HepG2 (cell line): Measurements from ENCODE around the gene CAMSAP3. TPM values are rescaled to one million over a fixed set of nuclear protein-coding genes. Genes with fewer than 3 reads are reported as not detected.

ENCODE experiments used
- GMEB1 ChIP-seq: sonication (generic); formaldehyde crosslinking; IDR thresholded peaks from 2 replicates; pipeline ENCODE4 v1.5.1; 2020; ENCODE audit warnings: missing genetic modification reagents, mild to moderate bottlenecking, borderline replicate concordance
- GTF3A ChIP-seq: sonication (generic); formaldehyde crosslinking; conservative IDR thresholded peaks from 2 replicates; pipeline ENCODE4 v1.4.0; 2020; ENCODE audit warnings: mild to moderate bottlenecking, missing genetic modification reagents
- HNF1A ChIP-seq, 2 experiments: sonication (generic) in 1 of 2; formaldehyde crosslinking in 1 of 2; IDR thresholded peaks; 2 replicates each; pipeline versions ENCODE4 v1.4.0 to v1.6.1; 2016 to 2020; ENCODE audit warnings: borderline replicate concordance in 1 of 2, low read depth in 1 of 2, mild to moderate bottlenecking in 1 of 2, missing genetic modification reagents in 1 of 2
- HNF1B ChIP-seq: sonication (generic); formaldehyde crosslinking; IDR thresholded peaks from 2 replicates; pipeline ENCODE4 v1.5.1; 2020; ENCODE audit warnings: mild to moderate bottlenecking, moderate library complexity, missing genetic modification reagents
- MTERF4 ChIP-seq: sonication (generic); formaldehyde crosslinking; IDR thresholded peaks from 2 replicates; pipeline ENCODE4 v1.8.0; 2023; ENCODE audit warnings: mild to moderate bottlenecking, missing genetic modification reagents
- MTF2 ChIP-seq: sonication (generic); formaldehyde crosslinking; IDR thresholded peaks from 2 replicates; pipeline ENCODE4 v1.5.0; 2020; ENCODE audit warnings: missing genetic modification reagents, borderline replicate concordance
- POGZ ChIP-seq: sonication (generic); formaldehyde crosslinking; IDR thresholded peaks from 2 replicates; pipeline ENCODE4 v1.4.0; 2020; ENCODE audit warnings: mild to moderate bottlenecking, missing genetic modification reagents
- RFXAP ChIP-seq: sonication (generic); formaldehyde crosslinking; IDR thresholded peaks from 2 replicates; pipeline ENCODE4 v1.4.0; 2020; ENCODE audit warnings: missing genetic modification reagents, borderline replicate concordance
- ZBTB25 ChIP-seq: IDR thresholded peaks from 2 replicates; pipeline ENCODE4 v1.6.1; 2018; ENCODE audit warnings: missing genetic modification reagents
- ZEB1 ChIP-seq: IDR thresholded peaks from 2 replicates; pipeline ENCODE4 v1.6.1; 2012; ENCODE audit warnings: mild to moderate bottlenecking, low read depth, inconsistent platforms; ENCODE audit not compliant: insufficient replicate concordance
- ZMYM4 ChIP-seq: sonication (generic); formaldehyde crosslinking; IDR thresholded peaks from 2 replicates; pipeline ENCODE4 v1.8.1; 2023; ENCODE audit warnings: mild to moderate bottlenecking, missing genetic modification reagents
- ZNF124 ChIP-seq: sonication (generic); formaldehyde crosslinking; IDR thresholded peaks from 2 replicates; pipeline ENCODE4 v1.4.0; 2020; ENCODE audit warnings: missing genetic modification reagents
- ZNF558 ChIP-seq: sonication (generic); formaldehyde crosslinking; IDR thresholded peaks from 2 replicates; pipeline ENCODE4 v1.9.0; 2022; ENCODE audit warnings: mild to moderate bottlenecking, missing genetic modification reagents, borderline replicate concordance
- ZNF619 ChIP-seq: sonication (generic); formaldehyde crosslinking; IDR thresholded peaks from 2 replicates; pipeline ENCODE4 v1.4.0; 2020; ENCODE audit warnings: mild to moderate bottlenecking, missing genetic modification reagents
- polyA plus RNA-seq, 8 experiments: library from polyadenylated mRNA; depleted of rRNA in 3 of 8; stranded (reverse) in 7 of 8; unstranded in 1 of 8; fragments of >200 nt; fragmentation: Illumina TruSeq in 4 of 8; extraction: Trizol in 4 of 8; gene quantifications; 2 replicates each; pipeline versions ENCODE4 v1.2.1 to v1.2.3, GENCODE V29; 2011 to 2016; ENCODE audit warnings: low read depth in 4 of 8, missing spikeins in 1 of 8, mixed read lengths in 1 of 8; ENCODE audit not compliant: insufficient read depth in 1 of 8
- total RNA-seq, 5 experiments: library from RNA; depleted of rRNA; stranded (reverse); fragments of >200 nt; fragmentation: Illumina TruSeq; extraction: Trizol; gene quantifications; 2 replicates each; pipeline ENCODE4 v1.2.3, GENCODE V29; 2016; ENCODE audit warnings: low read depth in 1 of 5

The CAMSAP3 gene
- total and polyA plus RNA-seq, 2 of the 13 experiments (the other 11 are each of a cell fraction or from before 2014, with no cell fraction given) = 10.8 to 11.8 TPM

- TF ChIP-seq HNF1A (IDR thresholded peaks at IDR 0.05; ENCODE audit: low read depth) (no peak), HNF1A (CRISPR knock-in tag; IDR thresholded peaks at IDR 0.05; ENCODE audit: borderline replicate concordance) (peak; percentile 36; the same call in 1 of the 2 replicates), ZMYM4 (CRISPR knock-in tag) (peak; percentile 67), ZBTB25 (CRISPR knock-in tag) (peak; percentile 86; the same call in 1 of the 2 replicates), GTF3A (no peak), POGZ (CRISPR knock-in tag) (peak; percentile 59; the same call in 1 of the 2 replicates), ZNF619 (CRISPR knock-in tag) (0 out of 2 replicates have a peak, but pooled peaks have one; percentile 53), MTERF4 (CRISPR knock-in tag) (no peak), MTF2 (peak; percentile 77; the same call in 1 of the 2 replicates), ZNF124 (CRISPR knock-in tag) (no peak), RFXAP (no peak), GMEB1 (CRISPR knock-in tag) (peak; percentile 54; the same call in 1 of the 2 replicates), ZNF558 (CRISPR knock-in tag) (peak; percentile 42; the same call in 1 of the 2 replicates), ZEB1 (peak; percentile 16), HNF1B (CRISPR knock-in tag) (peak; percentile 37; the same call in 1 of the 2 replicates)
Observed at GRCh38 chr19:7652061-7652641, 56.5 kb downstream of the CAMSAP3 start (continued).
